Activated CD8-positive, alpha-beta T cell treated with anti-CD3 and anti-CD28 coated beads, Interleukin-2, amount 10 ng/mL, durations not matched to agents 7 days and 5 days (primary cell): Measurements from ENCODE around the gene EPPIN. TPM values are rescaled to one million over a fixed set of nuclear protein-coding genes. Genes with fewer than 3 reads are reported as not detected.

Experiments
- ATAC-seq: fragments of 150-1000 bp; cut with Tn5 transposase; one replicate; pipeline ENCODE4 v1.10.0; 2021; ENCODE audit warnings: moderate library complexity
- CTCF ChIA-PET: fragments of 350-600 bp; sonication (Branson Sonifier 250); formaldehyde crosslinking; loops from one replicate; lab custom pipeline; 2021; ENCODE audit warnings: antibody characterized with exemption; lab: Charles Lee
- POLR2A ChIA-PET: fragments of 350-600 bp; sonication (Branson Sonifier 250); formaldehyde crosslinking; loops from one replicate; lab custom pipeline; 2021; ENCODE audit warnings: antibody characterized with exemption; lab: Charles Lee
- DNase-seq: peaks from one replicate; pipeline ENCODE4 v3.0.0-alpha.2; 2020
- H3K27ac Mint-ChIP-seq: one replicate; pipeline ENCODE4 v1.8.0; 2021; ENCODE audit warnings: mild to moderate bottlenecking, mixed read lengths
- H3K27me3 Mint-ChIP-seq: one replicate; pipeline ENCODE4 v1.8.0; 2021; ENCODE audit warnings: low read depth, mixed read lengths
- H3K36me3 Mint-ChIP-seq: one replicate; pipeline ENCODE4 v1.8.0; 2021; ENCODE audit warnings: low read depth, mixed read lengths
- H3K4me1 Mint-ChIP-seq: one replicate; pipeline ENCODE4 v1.8.0; 2021; ENCODE audit warnings: low read depth, mixed read lengths
- H3K4me3 Mint-ChIP-seq: one replicate; pipeline ENCODE4 v1.8.0; 2021; ENCODE audit warnings: mild to moderate bottlenecking, mixed read lengths
- H3K9me3 Mint-ChIP-seq: one replicate; pipeline ENCODE4 v1.8.0; 2022; ENCODE audit warnings: mixed read lengths; ENCODE audit not compliant: insufficient read depth
- total RNA-seq, 2 experiments: library from RNA; stranded (reverse); gene quantifications; one replicate each; pipeline ENCODE4 v1.2.3, GENCODE V29; 2021

EPPIN gene
- total RNA-seq, 2 experiments from 2014 or later = not detected

DNA sequence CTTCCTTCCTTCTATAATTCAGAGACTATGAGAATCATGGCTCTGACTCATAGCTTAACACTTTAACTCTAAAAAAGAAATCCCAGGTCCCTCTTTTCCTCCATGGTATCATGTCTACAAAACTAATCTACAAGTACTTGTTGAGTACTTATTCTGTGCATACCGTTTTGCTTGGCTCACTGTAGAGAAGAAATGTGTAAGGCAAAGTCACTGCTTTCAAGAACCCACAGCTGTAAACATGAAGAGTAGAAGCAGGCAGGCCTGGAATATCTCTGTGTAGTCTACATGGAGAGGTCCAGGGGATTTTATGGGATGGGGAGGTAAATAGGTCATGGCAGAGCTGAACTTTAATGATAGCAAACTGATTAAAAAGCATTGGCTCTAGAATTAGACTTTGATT is 45.6 kb downstream of the EPPIN start:
- Mint-ChIP-seq H3K4me1 (no peaks in the 10 kb centered on the region), H3K4me3 (no peak overlapping the region), H3K9me3 (no peaks in the 10 kb centered on the region), H3K36me3 (no peaks in the 10 kb centered on the region), H3K27ac (no peak overlapping the region), H3K27me3 (peaks cover 31% of the 10 kb centered on the region)
- ChIA-PET CTCF (no interaction called here), POLR2A (interaction anchor here (0.5 kb wide), 1 partner anchor 68 kb away, joined by 4 read pairs; no protein-coding TSS in a partner anchor)
- no peak for DNase-seq
- ATAC-seq = no peak

GRCh38 chr20:45500022-45500421 is 47.2 kb downstream of the EPPIN start:
- CTCF ChIA-PET = no interaction called here
- Mint-ChIP-seq H3K27ac (no peak overlapping the region), H3K9me3 (no peaks in the 10 kb centered on the region), H3K4me1 (no peaks in the 10 kb centered on the region), H3K27me3 (peaks cover 27% of the 10 kb centered on the region), H3K4me3 (no peak overlapping the region), H3K36me3 (no peaks in the 10 kb centered on the region)
- POLR2A ChIA-PET = no interaction called here
- no peak for ATAC-seq
- no peak for DNase-seq

DNA sequence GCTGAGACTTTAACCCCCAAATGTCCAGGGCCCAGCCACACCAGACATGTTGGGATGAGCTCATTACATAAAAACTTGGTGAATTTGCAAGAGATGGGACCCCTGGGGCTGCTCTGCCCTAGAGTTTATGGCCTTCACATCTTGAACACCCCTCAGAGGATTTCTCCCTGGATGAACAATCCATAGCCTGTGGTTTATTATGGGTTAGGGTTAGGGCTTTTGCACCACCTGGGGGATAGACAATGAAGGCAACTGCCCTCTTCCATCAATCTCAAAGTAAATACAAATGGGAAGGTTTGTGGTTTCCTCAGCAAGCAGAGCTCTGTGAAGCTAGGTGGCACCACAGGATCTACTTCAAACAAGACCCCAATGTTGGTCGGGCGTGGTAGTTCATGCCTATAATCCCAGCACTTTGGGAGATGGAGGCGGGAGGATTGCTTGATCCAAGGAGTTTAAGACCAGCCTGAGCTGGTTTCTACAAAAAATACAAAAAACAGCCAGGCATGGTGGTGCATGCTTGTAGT is 49.2 kb downstream of the EPPIN start:
- no peak overlapping the region for H3K4me3 Mint-ChIP-seq
- no peaks in the 10 kb centered on the region for H3K4me1 Mint-ChIP-seq
- H3K27me3 Mint-ChIP-seq = peaks cover 23% of the 10 kb centered on the region
- no peaks in the 10 kb centered on the region for H3K9me3 Mint-ChIP-seq
- ATAC-seq (no peak), DNase-seq (no peak)
- ChIA-PET CTCF (no interaction called here), POLR2A (no interaction called here)
- no peak overlapping the region for H3K27ac Mint-ChIP-seq
- H3K36me3 Mint-ChIP-seq = no peaks in the 10 kb centered on the region

GRCh38 chr20:45496166-45496565 is 51.0 kb downstream of the EPPIN start:
- Mint-ChIP-seq H3K27me3 (peaks cover 23% of the 10 kb centered on the region), H3K27ac (no peak overlapping the region), H3K4me1 (no peaks in the 10 kb centered on the region), H3K36me3 (no peaks in the 10 kb centered on the region), H3K4me3 (no peak overlapping the region), H3K9me3 (no peaks in the 10 kb centered on the region)
- ATAC-seq (no peak), DNase-seq (no peak)
- ChIA-PET CTCF (no interaction called here), POLR2A (no interaction called here)

- ChIA-PET CTCF (interaction anchor here (0.9 kb wide), 1 partner anchor 275 kb away, joined by 3 read pairs; no protein-coding TSS in a partner anchor), POLR2A (no interaction called here)
- ATAC-seq (no peak), DNase-seq (no peak)
- Mint-ChIP-seq H3K4me1 (no peaks in the 10 kb centered on the region), H3K27ac (no peak overlapping the region), H3K9me3 (no peaks in the 10 kb centered on the region), H3K36me3 (no peaks in the 10 kb centered on the region), H3K4me3 (no peak overlapping the region), H3K27me3 (peaks cover 18% of the 10 kb centered on the region)
These were observed 51.7 kb downstream of the EPPIN start for GRCh38 chr20:45495501-45495941.

Other genes with a start within 250 kb of the EPPIN start
- gene RBPJL, start 240.6 kb downstream of the EPPIN start, total RNA-seq = not detected
- gene MATN4, start 239.1 kb downstream of the EPPIN start, total RNA-seq = under 1 TPM in 1 of 2 experiments, not detected in 1; 0.39 TPM
- 1 to 10 TPM; 6.6 to 6.7 TPM for gene SDC4, start 199.0 kb downstream of the EPPIN start, total RNA-seq
- gene SYS1, start 184.2 kb downstream of the EPPIN start, total RNA-seq = 10 to 100 TPM; 28.0 to 30.8 TPM
- gene TP53TG5, start 169.1 kb downstream of the EPPIN start, total RNA-seq = under 1 TPM in 1 of 2 experiments, not detected in 1; 0.16 TPM
- 1 to 10 TPM; 8.1 to 10.0 TPM for gene DBNDD2, start 139.1 kb downstream of the EPPIN start, total RNA-seq
- gene PIGT, start 131.3 kb downstream of the EPPIN start, total RNA-seq = 10 to 100 TPM; 59.6 to 62.4 TPM
- gene WFDC2, start 77.6 kb downstream of the EPPIN start, total RNA-seq = not detected
- gene SPINT3, start 31.8 kb downstream of the EPPIN start, total RNA-seq = not detected
- gene WFDC6, start 7.9 kb downstream of the EPPIN start, total RNA-seq = not detected
- not detected for gene WFDC8, start 31.9 kb upstream of the EPPIN start, total RNA-seq
- gene WFDC10A, start 82.3 kb upstream of the EPPIN start, total RNA-seq = not detected
- gene WFDC9, start 83.9 kb upstream of the EPPIN start, total RNA-seq = not detected
- gene WFDC11, start 122.8 kb upstream of the EPPIN start, total RNA-seq = not detected
- gene WFDC13, start 154.6 kb upstream of the EPPIN start, total RNA-seq = not detected
- not detected for gene WFDC10B, start 157.6 kb upstream of the EPPIN start, total RNA-seq
- not detected for gene SPINT4, start 174.9 kb upstream of the EPPIN start, total RNA-seq
- not detected for gene WFDC3, start 244.5 kb upstream of the EPPIN start, total RNA-seq
- 10 to 100 TPM; 34.7 to 34.8 TPM for gene DNTTIP1, start 244.6 kb upstream of the EPPIN start, total RNA-seq